ENCODE results near the gene WDR55. TPM values are rescaled to one million over a fixed set of nuclear protein-coding genes. Genes with fewer than 3 reads are reported as not detected.

The WDR55 gene
- total and polyA plus RNA-seq, 3 donors from 2014 or later = 11.7 to 21.1 (median 17.6) TPM

DNA sequence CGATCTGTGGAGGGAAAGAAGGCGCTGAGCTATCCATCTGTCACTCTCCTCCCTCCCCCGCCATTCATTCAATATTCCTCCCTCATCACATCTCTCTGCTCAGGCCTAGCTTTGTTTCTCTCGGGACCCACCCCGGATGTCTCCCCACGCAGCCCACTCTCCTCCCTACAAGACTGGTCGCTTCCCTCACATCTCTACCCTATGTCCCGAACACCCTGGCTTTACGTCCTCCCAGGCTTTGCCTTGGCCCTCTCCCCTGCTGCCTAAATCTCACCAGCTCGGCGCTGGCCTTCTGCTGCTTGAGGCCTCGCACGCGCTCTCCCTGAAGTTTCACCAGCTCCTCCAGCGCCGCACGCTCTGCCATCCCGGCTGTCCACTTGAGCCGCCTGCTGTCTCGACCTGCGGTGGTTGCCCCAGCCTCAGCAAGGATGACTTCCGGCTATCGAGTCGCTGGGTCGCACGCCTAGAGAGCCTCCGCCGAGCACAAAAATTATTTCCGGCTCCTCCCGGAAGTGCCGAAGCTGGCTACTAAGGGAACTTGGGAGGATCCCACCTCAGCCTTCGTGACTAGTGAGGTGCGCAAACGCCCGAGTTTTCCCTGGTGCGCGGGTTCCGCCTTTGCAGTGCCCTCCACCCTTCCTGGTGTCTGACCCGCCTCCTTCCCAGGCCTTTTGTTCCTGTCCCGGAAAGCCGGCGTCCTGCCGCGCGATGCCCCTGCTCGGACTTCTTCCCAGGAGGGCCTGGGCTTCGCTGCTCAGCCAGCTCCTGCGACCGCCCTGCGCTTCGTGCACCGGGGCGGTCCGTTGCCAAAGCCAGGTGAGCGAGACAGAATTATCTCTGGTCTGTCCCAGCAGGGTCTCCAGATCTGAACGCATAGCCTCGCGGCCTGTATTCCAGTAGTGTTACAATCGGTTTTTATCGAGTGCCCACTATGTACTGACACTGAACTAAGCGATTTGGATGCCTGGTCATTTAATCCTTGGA lies 26.5 kb downstream of the WDR55 start, which contains the start of the genes HARS1 and HARS2:
Gene HARS1, minus strand, starts transcription at position 430 of the 984 bp plus-strand sequence. Its CDS starts 66 bp downstream, at position 364.
Gene HARS2, plus strand, starts transcription at position 515 of the 984 bp plus-strand sequence. Its CDS starts 194 bp downstream, at position 709.
- Histone ChIP-seq H3K36me3 (ENCODE audit: low read depth, missing control alignments) (no peaks in the 10 kb centered on the region), H3K4me1 (peaks cover 15% of the 10 kb centered on the region), H3K9me3 (no peaks in the 10 kb centered on the region), H3K27ac (peak within 1 kb of the TSS; percentile 18 to 63), H3K27me3 (no peaks in the 10 kb centered on the region), H3K4me3 (peak within 1 kb of the TSS; percentile 70 to 83)
- peak; percentile 96 for DNase-seq
- no peak for TF ChIP-seq POLR2A (IDR thresholded peaks at IDR 0.05)
- TF ChIP-seq, protein P1, sequence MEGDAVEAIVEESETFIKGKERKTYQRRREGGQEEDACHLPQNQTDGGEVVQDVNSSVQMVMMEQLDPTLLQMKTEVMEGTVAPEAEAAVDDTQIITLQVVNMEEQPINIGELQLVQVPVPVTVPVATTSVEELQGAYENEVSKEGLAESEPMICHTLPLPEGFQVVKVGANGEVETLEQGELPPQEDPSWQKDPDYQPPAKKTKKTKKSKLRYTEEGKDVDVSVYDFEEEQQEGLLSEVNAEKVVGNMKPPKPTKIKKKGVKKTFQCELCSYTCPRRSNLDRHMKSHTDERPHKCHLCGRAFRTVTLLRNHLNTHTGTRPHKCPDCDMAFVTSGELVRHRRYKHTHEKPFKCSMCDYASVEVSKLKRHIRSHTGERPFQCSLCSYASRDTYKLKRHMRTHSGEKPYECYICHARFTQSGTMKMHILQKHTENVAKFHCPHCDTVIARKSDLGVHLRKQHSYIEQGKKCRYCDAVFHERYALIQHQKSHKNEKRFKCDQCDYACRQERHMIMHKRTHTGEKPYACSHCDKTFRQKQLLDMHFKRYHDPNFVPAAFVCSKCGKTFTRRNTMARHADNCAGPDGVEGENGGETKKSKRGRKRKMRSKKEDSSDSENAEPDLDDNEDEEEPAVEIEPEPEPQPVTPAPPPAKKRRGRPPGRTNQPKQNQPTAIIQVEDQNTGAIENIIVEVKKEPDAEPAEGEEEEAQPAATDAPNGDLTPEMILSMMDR (IDR thresholded peaks at IDR 0.05) = no peak
- WGBS, 2 donors = 0 to 2% methylated on average over 37 to 61 of the region's 61 CpGs
- intact Hi-C loops (cut with DNase I; ENCODE audit: low total_unique reads) = no loop called here

DNA sequence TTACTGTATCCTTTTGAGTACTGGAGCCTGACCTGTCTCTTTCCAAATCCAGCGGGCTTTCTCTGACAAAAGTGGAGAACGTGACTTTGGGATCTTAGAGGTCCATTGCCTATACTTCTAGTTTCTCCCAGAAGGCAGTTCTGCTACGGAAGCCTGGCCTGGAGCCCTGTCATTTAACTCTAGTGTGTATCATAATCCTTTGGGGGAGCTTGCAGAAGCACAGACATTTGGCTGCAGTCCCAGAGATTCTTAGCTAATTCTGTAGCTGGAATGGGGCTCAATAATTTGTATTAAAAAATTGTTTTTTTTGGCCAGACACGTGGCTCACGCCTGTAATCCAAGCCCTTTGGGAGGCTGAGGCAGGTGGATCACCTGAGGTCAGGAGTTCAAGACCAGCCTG lies 29.6 kb downstream of the WDR55 start:
- no peak for DNase-seq
- no peaks in the 10 kb centered on the region for H3K9me3 ChIP-seq
- no peak overlapping the region for H3K4me3 ChIP-seq
- TF ChIP-seq, protein P1 (IDR thresholded peaks at IDR 0.05) = no peak
- no peak for TF ChIP-seq POLR2A (IDR thresholded peaks at IDR 0.05)
- WGBS, 2 donors = 67 to 74% methylated on average over 5 of the region's 5 CpGs
- intact Hi-C loops (cut with DNase I; ENCODE audit: low total_unique reads) = no loop called here
- no peak overlapping the region for H3K27ac ChIP-seq
- no peaks in the 10 kb centered on the region for H3K27me3 ChIP-seq
- H3K4me1 ChIP-seq = peaks cover 15% of the 10 kb centered on the region
- no peaks in the 10 kb centered on the region for H3K36me3 ChIP-seq (ENCODE audit: low read depth, missing control alignments)

DNA sequence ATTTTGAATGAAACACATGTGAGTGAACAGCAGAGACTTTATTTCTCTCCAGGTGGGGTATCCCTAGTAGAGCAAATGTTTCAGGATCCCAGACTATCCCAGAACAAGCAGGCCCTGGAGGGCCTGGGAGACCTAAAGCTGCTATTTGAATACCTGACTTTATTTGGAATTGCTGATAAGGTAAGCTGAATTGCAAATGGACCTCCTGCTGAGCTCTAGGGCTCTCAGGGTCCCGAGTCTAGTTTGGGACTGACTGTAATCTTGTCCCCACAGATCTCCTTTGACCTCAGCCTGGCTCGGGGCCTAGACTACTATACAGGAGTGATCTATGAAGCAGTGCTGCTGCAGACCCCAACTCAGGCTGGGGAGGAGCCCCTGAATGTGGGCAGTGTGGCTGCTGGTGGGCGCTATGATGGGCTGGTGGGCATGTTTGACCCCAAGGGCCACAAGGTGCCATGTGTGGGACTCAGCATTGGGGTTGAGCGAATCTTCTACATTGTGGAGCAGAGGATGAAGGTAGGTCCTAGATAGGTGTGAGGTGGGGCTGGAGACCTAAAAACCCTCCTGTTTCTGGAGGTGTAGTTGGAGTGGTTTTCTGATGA lies 32.3 kb downstream of the WDR55 start:
- Histone ChIP-seq H3K4me3 (no peak overlapping the region), H3K27ac (no peak overlapping the region), H3K36me3 (ENCODE audit: low read depth, missing control alignments) (no peaks in the 10 kb centered on the region), H3K9me3 (no peaks in the 10 kb centered on the region), H3K4me1 (peaks cover 24% of the 10 kb centered on the region), H3K27me3 (no peaks in the 10 kb centered on the region)
- DNase-seq = no peak
- intact Hi-C loops (cut with DNase I; ENCODE audit: low total_unique reads) = no loop called here
- TF ChIP-seq, protein P1 (IDR thresholded peaks at IDR 0.05) = no peak
- no peak for TF ChIP-seq POLR2A (IDR thresholded peaks at IDR 0.05)
- 93 to 98% methylated on average over 4 of the region's 4 CpGs for WGBS, 2 donors

DNA sequence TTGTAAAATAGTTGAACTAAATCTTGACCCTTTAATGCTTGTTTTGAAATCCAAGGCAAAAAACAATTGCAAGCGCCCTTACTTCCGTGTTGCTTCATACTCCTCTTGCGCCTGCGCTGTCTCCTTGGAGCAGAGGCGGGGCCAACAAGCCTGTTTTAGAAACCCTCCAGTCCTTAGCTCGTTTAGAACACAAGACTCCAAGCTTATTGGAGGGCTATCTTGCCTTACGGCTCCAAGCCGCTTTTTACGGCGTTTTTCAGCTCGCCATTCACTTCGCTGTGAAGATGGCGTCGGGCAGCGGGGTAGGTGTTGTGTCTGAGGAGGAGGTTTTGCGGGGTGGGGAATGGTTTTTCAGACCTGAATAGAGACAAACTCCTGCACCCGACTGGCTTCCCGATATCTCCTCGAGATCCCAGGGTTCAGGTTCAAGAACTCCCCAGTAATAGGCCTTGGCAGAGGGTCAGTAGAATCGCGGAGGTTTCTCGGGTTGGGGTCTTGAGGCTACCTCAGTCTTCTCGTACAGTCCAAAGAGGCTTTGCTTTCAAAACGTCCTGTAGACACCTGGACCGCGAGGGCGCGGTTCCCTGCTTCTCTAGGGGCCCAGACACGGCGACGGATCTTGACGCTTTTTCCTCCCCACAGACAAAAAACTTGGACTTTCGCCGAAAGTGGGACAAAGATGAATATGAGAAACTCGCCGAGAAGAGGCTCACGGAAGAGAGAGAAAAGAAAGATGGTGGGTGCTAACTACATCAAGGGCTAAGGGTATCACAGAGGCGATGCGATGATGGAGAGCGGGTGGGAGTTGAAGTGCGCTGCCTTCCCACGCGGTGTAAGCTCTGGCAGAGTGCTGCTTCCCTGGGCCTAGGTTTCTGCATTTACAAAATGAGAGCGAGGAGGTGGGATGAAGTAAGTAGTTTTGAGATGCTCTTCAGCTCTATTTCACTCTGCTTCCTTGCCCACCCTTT lies 35.8 kb downstream of the WDR55 start, which contains the start of gene ZMAT2:
Gene ZMAT2, plus strand, starts transcription at position 271 of the 968 bp plus-strand sequence. Its CDS starts 14 bp downstream, at position 285.
- peak within 1 kb of the TSS; percentile 59 to 81 for H3K27ac ChIP-seq
- WGBS, 2 donors = 1 to 2% methylated on average over 33 to 44 of the region's 44 CpGs
- H3K4me1 ChIP-seq = peaks cover 14% of the 10 kb centered on the region
- no peak for TF ChIP-seq POLR2A (IDR thresholded peaks at IDR 0.05)
- TF ChIP-seq, protein P1 (IDR thresholded peaks at IDR 0.05) = no peak
- no peaks in the 10 kb centered on the region for H3K9me3 ChIP-seq
- intact Hi-C loops (cut with DNase I; ENCODE audit: low total_unique reads) = loop anchor here (10.0 kb wide), 1 partner anchor 56 kb away; the partner anchor contains the start of genes IK and NDUFA2
- H3K27me3 ChIP-seq = no peaks in the 10 kb centered on the region
- H3K4me3 ChIP-seq = peak within 1 kb of the TSS; percentile 75 to 80
- H3K36me3 ChIP-seq (ENCODE audit: low read depth, missing control alignments) = no peaks in the 10 kb centered on the region
- DNase-seq = peak; percentile 98
